Fibroblast of skin of left biceps (primary cell): ENCODE results near the gene RAPGEF5.

Source experiments
- DNase-seq, 2 experiments: peaks; one replicate each; pipeline ENCODE4 v3.0.0-alpha.2; 2013; ENCODE audit warnings: low read depth in 2 of 2

RAPGEF5 gene

DNA sequence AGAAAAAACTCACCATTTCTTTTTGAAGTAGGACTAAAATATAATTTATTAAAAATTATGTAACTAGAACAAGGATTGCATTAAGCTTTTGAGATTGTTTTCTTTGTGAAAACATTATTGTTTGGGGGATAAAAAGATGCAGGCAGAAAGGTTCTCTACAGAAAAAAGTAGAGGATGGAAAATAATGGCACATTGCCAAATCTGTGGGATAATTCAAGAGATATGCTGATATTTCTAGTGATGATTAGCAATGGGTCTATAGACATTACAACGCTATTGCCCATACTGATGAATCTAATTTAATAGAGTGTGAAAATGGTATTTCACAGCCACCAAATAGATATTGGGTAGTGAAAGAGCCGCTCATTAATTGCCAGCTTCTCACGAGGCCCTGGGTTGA is 204.3 kb downstream of the RAPGEF5 start:
- DNase-seq = no peak

- DNase-seq = no peak
These were observed 205.1 kb downstream of the RAPGEF5 start for GRCh38 chr7:22151901-22152300.

- no peak for DNase-seq
These were observed 206.7 kb downstream of the RAPGEF5 start for GRCh38 chr7:22150221-22150620.

- DNase-seq = no peak
These were observed 209.1 kb downstream of the RAPGEF5 start for GRCh38 chr7:22147868-22148267.

DNA sequence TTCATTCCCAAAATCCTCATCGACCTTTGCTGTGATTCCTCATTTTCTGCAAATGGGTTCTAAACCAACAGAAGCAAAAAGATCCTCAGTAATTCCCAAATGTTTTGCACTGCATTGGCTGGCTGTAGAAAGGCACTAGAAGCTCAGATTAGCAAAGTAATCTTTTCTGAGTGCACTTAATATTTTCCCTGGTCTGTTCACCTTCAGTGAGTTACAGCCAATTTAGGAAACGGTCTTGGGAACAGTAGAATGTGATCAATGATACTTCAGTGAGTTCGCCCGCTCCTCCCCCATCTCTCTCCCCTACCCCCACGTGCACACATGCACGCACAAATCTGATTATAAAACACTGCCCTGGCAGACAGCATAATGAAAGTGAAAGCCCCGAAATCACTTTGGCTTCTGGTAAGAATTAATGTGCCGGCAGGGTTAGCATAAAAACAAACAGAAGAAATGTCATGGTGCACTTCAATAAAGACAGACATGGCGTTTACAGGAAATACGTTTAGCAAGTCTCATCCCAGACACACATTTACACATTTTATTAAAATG is 209.9 kb downstream of the RAPGEF5 start:
- no peak for DNase-seq

GRCh38 chr7:22144950-22145349 is 212.0 kb downstream of the RAPGEF5 start:
- DNase-seq = no peak

DNA sequence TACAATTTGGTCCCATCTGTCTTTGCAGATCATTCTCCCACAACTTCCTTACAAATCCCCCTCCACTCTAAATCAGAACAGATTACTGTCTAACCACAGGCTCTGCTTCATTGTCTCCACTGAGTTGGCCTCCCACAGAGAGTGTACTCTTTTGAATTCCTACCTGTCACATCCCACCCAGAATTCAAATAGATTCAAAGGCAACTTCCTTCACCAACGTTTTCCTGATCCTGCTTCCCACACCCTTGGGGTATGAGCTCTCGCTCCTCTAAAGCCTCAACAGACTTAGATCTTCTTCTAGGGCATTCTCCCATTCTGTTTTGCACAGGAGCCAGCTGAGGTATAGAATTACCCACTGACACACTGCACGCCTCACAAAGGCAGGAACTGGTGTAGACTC is 213.5 kb downstream of the RAPGEF5 start:
- no peak for DNase-seq

DNA sequence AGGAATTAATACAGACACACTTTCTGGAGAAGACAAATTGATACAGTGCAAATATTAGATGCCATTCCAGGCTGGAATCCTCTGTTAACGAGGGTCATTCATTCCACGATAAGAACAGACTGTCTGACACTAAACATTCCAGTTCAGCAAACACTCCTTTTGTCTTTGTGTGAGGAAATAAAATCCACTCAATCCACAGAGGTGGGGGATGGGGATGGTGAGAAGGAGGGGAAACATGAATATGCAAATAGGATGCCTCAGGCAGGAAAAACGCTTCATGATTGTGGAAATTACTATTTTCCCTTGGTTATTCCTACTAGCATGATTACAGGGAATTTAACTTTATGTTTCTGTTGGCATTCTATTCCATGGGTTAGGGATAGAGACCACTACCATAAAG is 214.4 kb downstream of the RAPGEF5 start:
- no peak for DNase-seq

DNA sequence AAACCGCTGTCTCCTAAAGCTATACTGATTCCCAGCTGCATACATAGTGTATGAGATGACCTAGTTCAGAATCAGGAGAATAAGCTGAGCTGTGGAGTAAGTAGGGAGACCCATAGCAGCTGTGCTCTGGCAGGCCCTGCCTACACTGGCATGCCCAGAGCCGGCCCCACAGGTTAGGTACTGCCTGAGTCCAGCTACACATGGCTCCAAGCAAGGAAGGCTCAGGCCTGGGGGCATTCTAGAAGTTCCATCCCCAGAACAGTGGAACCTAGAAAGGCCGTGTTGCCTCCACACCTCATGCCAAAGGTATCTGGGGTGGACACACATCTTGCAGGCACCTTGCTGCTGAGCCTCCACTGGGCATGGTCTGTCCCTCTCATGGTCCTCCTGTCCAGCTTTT is 215.6 kb downstream of the RAPGEF5 start:
- DNase-seq = no peak

DNA sequence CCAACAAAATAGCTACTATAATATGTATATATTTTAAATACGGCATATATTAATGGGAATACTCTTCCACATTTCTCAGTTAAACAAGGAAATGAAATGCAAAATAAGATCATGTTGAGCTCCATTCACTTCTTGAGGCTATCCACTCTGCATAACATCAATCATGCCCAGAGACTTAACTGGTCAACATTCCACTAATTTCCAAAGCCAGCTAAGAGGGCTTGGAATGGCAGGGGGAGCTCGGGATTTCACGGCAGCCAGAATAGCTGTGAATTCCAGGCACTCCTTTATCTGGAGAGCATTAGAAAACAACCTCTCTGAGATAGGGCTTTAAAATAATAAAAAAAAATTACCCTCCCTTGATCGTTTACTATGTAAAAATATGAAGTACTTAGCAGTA is 216.4 kb downstream of the RAPGEF5 start:
- DNase-seq = no peak

- no peak for DNase-seq
These were observed 218.1 kb downstream of the RAPGEF5 start for GRCh38 chr7:22138886-22139285.

- DNase-seq = no peak
These were observed 218.8 kb downstream of the RAPGEF5 start for GRCh38 chr7:22138106-22138505.

DNA sequence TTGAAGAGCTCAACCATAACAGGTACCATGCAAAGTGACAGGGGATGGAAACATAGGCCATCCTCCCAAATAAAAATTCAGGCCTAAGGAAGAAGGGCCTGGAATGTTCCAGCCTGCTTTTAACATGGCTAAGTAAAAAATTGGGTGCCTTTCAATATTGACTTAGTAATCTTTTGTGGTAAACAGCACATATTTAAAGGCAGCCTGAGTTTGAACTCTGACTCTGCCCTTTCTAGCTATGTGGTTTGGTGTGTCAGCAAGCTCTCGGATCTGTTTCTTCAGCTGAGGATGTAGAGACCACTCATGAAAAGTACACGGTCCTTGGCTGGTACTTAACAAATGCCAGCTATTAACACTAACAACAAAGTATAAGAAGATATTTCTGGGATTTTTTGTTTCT is 219.5 kb downstream of the RAPGEF5 start:
- DNase-seq = no peak

GRCh38 chr7:22137026-22137425 is 219.9 kb downstream of the RAPGEF5 start:
- peak in 1 of 2 experiments; percentile 2 for DNase-seq

DNA sequence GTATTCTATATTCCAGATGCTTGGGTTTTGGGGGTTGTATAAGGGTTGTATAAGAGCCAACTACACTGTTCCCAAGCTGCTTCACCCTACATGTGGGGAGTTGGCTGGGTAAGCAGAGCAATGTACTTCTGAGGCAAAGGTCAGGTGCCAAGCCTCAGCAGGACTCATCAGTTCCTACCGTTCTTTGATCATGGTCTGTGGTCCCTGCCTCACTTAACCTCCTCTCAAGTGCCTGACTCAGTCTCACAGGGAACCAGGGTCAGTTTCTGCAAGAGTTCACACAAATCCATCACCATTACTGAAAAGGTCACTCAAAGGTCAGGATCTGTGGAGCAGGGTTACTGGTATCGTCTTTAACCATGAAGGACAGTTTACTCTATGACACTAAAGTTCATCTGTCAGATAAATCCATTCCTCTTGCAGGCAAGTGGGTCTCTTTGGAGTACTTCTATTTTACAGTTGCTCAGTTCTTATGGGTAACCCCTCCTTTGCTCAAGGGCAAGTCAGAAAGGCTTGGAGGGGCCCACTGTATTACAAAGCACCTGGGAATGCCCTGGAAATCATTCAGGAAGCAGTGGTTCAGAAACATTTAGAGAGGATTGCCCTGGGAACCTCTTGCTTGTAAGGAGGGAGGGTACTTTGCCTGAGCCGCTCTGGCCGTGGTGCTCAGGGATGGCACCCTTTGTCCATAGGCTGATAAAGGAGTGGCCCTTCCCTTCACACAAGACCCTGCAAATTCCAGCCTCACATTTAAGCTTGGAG is 227.0 kb downstream of the RAPGEF5 start:
- no peak for DNase-seq

DNA sequence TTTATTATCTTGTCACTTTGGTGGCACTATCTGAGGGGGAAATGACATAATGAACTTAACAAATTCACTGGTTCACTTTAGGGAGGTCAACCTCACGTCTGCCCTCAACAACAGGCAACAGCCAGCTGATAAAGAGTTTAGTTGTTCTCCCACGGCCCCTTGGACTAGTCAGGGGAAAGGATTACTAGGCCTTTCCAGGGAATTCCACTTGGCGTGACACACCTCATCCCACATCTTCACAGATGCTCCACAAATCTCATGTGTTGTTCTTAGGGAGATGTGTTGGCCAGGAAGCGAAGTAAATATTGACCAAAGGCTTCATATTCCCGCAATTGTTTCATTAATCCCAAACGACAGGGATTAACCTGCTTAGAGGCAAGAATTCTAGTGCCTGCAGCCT is 227.8 kb downstream of the RAPGEF5 start:
- no peak for DNase-seq

- no peak for DNase-seq
These were observed 228.4 kb downstream of the RAPGEF5 start for GRCh38 chr7:22128528-22128920.

DNA sequence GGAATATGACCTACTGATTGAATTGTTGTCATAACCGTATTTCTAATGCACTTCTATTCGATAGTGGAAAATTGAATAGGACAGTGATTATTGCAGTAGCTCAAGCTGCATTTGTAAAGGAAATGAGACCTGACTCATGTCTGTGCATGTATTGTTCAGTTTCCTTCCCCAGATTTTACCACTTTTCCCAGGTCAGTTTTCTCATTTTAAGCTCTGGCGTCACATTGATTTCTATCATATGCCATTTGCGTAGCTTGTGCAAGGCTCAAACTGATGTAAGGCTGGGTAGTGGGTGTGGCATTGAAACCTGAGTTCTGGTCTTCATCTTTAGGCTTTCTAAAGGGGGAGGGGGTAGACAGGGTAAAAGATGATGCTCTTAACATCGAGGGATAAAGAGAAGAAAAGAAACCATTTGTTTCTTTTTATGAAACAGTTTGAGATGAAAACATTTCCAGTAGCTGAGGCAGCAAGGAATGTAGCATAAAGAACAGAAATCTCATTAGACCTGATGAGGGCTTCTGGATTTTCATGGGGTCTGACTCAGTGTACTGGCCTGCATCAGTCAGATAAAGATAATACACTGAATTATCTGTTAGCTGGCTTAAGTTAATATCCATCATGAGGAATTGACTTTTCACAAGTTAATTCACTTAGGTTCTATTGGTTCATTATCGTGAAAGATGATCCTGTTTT is 229.0 kb downstream of the RAPGEF5 start:
- no peak for DNase-seq

DNA sequence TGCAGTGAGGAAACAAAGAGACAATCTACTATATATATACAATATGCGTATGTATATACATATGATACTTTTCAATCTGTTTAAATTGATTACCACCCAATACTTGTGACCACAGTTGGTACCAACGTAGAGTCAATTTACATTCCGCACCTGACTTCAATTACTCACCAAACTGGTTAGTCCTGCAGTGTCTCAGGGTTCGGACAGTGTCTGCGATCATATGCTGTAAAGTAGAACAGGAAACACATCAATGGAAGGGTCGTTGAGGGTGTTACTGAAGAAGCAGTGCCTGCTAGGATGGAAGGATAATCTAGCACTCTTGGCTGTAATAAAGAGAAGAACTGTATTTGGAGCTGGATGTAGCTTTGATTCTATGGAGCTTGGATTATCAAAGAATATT is 231.5 kb downstream of the RAPGEF5 start:
- no peak for DNase-seq

GRCh38 chr7:22124941-22125340 is 232.0 kb downstream of the RAPGEF5 start:
- no peak for DNase-seq

GRCh38 chr7:22123139-22123538 is 233.8 kb downstream of the RAPGEF5 start:
- no peak for DNase-seq

GRCh38 chr7:22121702-22122474 is 235.1 kb downstream of the RAPGEF5 start:
- no peak for DNase-seq
